ENCODE measurements around the gene RCCD1.
A peak's percentile ranks its signal among the peaks of the same experiment; 100 is the strongest.

Gene RCCD1

GRCh38 chr15:90987561-90988141 is 33.0 kb downstream of the RCCD1 start:
- Histone ChIP-seq H3K4me1 (ENCODE audit: control insufficient read depth, insufficient read depth, low read length, poor library complexity, severe bottlenecking) (no peaks in the 10 kb centered on the region), H3K27me3 (replicated peaks; ENCODE audit: control insufficient read depth, insufficient read depth, low read length, poor library complexity, severe bottlenecking) (no peaks in the 10 kb centered on the region), H3K36me3 (ENCODE audit: control insufficient read depth, insufficient read depth, low read length) (no peaks in the 10 kb centered on the region), H3K4me3 (ENCODE audit: insufficient read depth, low read depth, low read length, poor library complexity, severe bottlenecking) (no peak overlapping the region), H3K27ac (ENCODE audit: insufficient read depth, low read length, poor library complexity, severe bottlenecking) (no peak overlapping the region), H3K9me3 (ENCODE audit: control insufficient read depth, low read length) (no peaks in the 10 kb centered on the region)
- DNase-seq: no peak

GRCh38 chr15:90988296-90988695 is 33.6 kb downstream of the RCCD1 start:
- Histone ChIP-seq H3K27ac (ENCODE audit: insufficient read depth, low read length, poor library complexity, severe bottlenecking) (no peak overlapping the region), H3K4me3 (ENCODE audit: insufficient read depth, low read depth, low read length, poor library complexity, severe bottlenecking) (no peak overlapping the region), H3K4me1 (ENCODE audit: control insufficient read depth, insufficient read depth, low read length, poor library complexity, severe bottlenecking) (no peaks in the 10 kb centered on the region), H3K36me3 (ENCODE audit: control insufficient read depth, insufficient read depth, low read length) (no peaks in the 10 kb centered on the region), H3K27me3 (replicated peaks; ENCODE audit: control insufficient read depth, insufficient read depth, low read length, poor library complexity, severe bottlenecking) (no peaks in the 10 kb centered on the region), H3K9me3 (ENCODE audit: control insufficient read depth, low read length) (no peaks in the 10 kb centered on the region)
- DNase-seq: no peak

GRCh38 chr15:90989040-90989768 is 34.5 kb downstream of the RCCD1 start:
- no peak for DNase-seq
- Histone ChIP-seq H3K4me1 (ENCODE audit: control insufficient read depth, insufficient read depth, low read length, poor library complexity, severe bottlenecking) (peaks cover 4% of the 10 kb centered on the region), H3K27me3 (replicated peaks; ENCODE audit: control insufficient read depth, insufficient read depth, low read length, poor library complexity, severe bottlenecking) (no peaks in the 10 kb centered on the region), H3K9me3 (ENCODE audit: control insufficient read depth, low read length) (no peaks in the 10 kb centered on the region), H3K4me3 (ENCODE audit: insufficient read depth, low read depth, low read length, poor library complexity, severe bottlenecking) (no peak overlapping the region), H3K36me3 (ENCODE audit: control insufficient read depth, insufficient read depth, low read length) (no peaks in the 10 kb centered on the region), H3K27ac (ENCODE audit: insufficient read depth, low read length, poor library complexity, severe bottlenecking) (no peak overlapping the region)

- Histone ChIP-seq H3K27ac (ENCODE audit: insufficient read depth, low read length, poor library complexity, severe bottlenecking) (no peak overlapping the region), H3K9me3 (ENCODE audit: control insufficient read depth, low read length) (no peaks in the 10 kb centered on the region), H3K4me3 (ENCODE audit: insufficient read depth, low read depth, low read length, poor library complexity, severe bottlenecking) (no peak overlapping the region)
Measured at GRCh38 chr15:90990446-90990845, 35.8 kb downstream of the RCCD1 start.

GRCh38 chr15:90991587-90992285 is 37.1 kb downstream of the RCCD1 start:
- Histone ChIP-seq H3K4me1 (ENCODE audit: control insufficient read depth, insufficient read depth, low read length, poor library complexity, severe bottlenecking) (peaks cover 4% of the 10 kb centered on the region), H3K4me3 (ENCODE audit: insufficient read depth, low read depth, low read length, poor library complexity, severe bottlenecking) (no peak overlapping the region), H3K9me3 (ENCODE audit: control insufficient read depth, low read length) (no peaks in the 10 kb centered on the region), H3K36me3 (ENCODE audit: control insufficient read depth, insufficient read depth, low read length) (no peaks in the 10 kb centered on the region), H3K27ac (ENCODE audit: insufficient read depth, low read length, poor library complexity, severe bottlenecking) (no peak overlapping the region), H3K27me3 (replicated peaks; ENCODE audit: control insufficient read depth, insufficient read depth, low read length, poor library complexity, severe bottlenecking) (no peaks in the 10 kb centered on the region)
- no peak for DNase-seq

More at GRCh38 chr15:90990446-90990845, 35.8 kb downstream of the RCCD1 start:
- H3K4me1 ChIP-seq (ENCODE audit: control insufficient read depth, insufficient read depth, low read length, poor library complexity, severe bottlenecking): peaks cover 4% of the 10 kb centered on the region
- no peaks in the 10 kb centered on the region for H3K36me3 ChIP-seq (ENCODE audit: control insufficient read depth, insufficient read depth, low read length)
- DNase-seq: no peak
- no peaks in the 10 kb centered on the region for H3K27me3 ChIP-seq (replicated peaks; ENCODE audit: control insufficient read depth, insufficient read depth, low read length, poor library complexity, severe bottlenecking)

GRCh38 chr15:90994059-90994416 is 39.4 kb downstream of the RCCD1 start:
- H3K36me3 ChIP-seq (ENCODE audit: control insufficient read depth, insufficient read depth, low read length): peaks cover 17% of the 10 kb centered on the region
- H3K4me3 ChIP-seq (ENCODE audit: insufficient read depth, low read depth, low read length, poor library complexity, severe bottlenecking): peak overlapping the region; percentile 97
- DNase-seq: no peak
- H3K4me1 ChIP-seq (ENCODE audit: control insufficient read depth, insufficient read depth, low read length, poor library complexity, severe bottlenecking): peaks cover 4% of the 10 kb centered on the region
- peak overlapping the region; percentile 76 for H3K27ac ChIP-seq (ENCODE audit: insufficient read depth, low read length, poor library complexity, severe bottlenecking)
- no peaks in the 10 kb centered on the region for H3K9me3 ChIP-seq (ENCODE audit: control insufficient read depth, low read length)
- no peaks in the 10 kb centered on the region for H3K27me3 ChIP-seq (replicated peaks; ENCODE audit: control insufficient read depth, insufficient read depth, low read length, poor library complexity, severe bottlenecking)

- no peaks in the 10 kb centered on the region for H3K9me3 ChIP-seq (ENCODE audit: control insufficient read depth, low read length)
- H3K4me1 ChIP-seq (ENCODE audit: control insufficient read depth, insufficient read depth, low read length, poor library complexity, severe bottlenecking): peaks cover 4% of the 10 kb centered on the region
- H3K4me3 ChIP-seq (ENCODE audit: insufficient read depth, low read depth, low read length, poor library complexity, severe bottlenecking): peak within 1 kb of the TSS; percentile 97
- peak; percentile 97 for DNase-seq
- peaks cover 23% of the 10 kb centered on the region for H3K36me3 ChIP-seq (ENCODE audit: control insufficient read depth, insufficient read depth, low read length)
- H3K27ac ChIP-seq (ENCODE audit: insufficient read depth, low read length, poor library complexity, severe bottlenecking): peak within 1 kb of the TSS; percentile 76
- no peaks in the 10 kb centered on the region for H3K27me3 ChIP-seq (replicated peaks; ENCODE audit: control insufficient read depth, insufficient read depth, low read length, poor library complexity, severe bottlenecking)
Measured at GRCh38 chr15:90994417-90995311, 40.0 kb downstream of the RCCD1 start, which contains the start of gene PRC1. PRC1 (minus strand) TSS chr15:90994535; CDS start chr15:90994417, 118 bp downstream.

- H3K36me3 ChIP-seq (ENCODE audit: control insufficient read depth, insufficient read depth, low read length): peaks cover 47% of the 10 kb centered on the region
- H3K9me3 ChIP-seq (ENCODE audit: control insufficient read depth, low read length): no peaks in the 10 kb centered on the region
- DNase-seq: no peak
- H3K4me1 ChIP-seq (ENCODE audit: control insufficient read depth, insufficient read depth, low read length, poor library complexity, severe bottlenecking): no peaks in the 10 kb centered on the region
- no peak overlapping the region for H3K27ac ChIP-seq (ENCODE audit: insufficient read depth, low read length, poor library complexity, severe bottlenecking)
- no peak overlapping the region for H3K4me3 ChIP-seq (ENCODE audit: insufficient read depth, low read depth, low read length, poor library complexity, severe bottlenecking)
- H3K27me3 ChIP-seq (replicated peaks; ENCODE audit: control insufficient read depth, insufficient read depth, low read length, poor library complexity, severe bottlenecking): no peaks in the 10 kb centered on the region
Measured at GRCh38 chr15:90998737-90999136, 44.1 kb downstream of the RCCD1 start.

- peaks cover 71% of the 10 kb centered on the region for H3K36me3 ChIP-seq (ENCODE audit: control insufficient read depth, insufficient read depth, low read length)
- H3K27me3 ChIP-seq (replicated peaks; ENCODE audit: control insufficient read depth, insufficient read depth, low read length, poor library complexity, severe bottlenecking): no peaks in the 10 kb centered on the region
- H3K4me3 ChIP-seq (ENCODE audit: insufficient read depth, low read depth, low read length, poor library complexity, severe bottlenecking): no peak overlapping the region
- no peaks in the 10 kb centered on the region for H3K4me1 ChIP-seq (ENCODE audit: control insufficient read depth, insufficient read depth, low read length, poor library complexity, severe bottlenecking)
- no peak overlapping the region for H3K27ac ChIP-seq (ENCODE audit: insufficient read depth, low read length, poor library complexity, severe bottlenecking)
- no peaks in the 10 kb centered on the region for H3K9me3 ChIP-seq (ENCODE audit: control insufficient read depth, low read length)
- DNase-seq: no peak
Measured at GRCh38 chr15:91001209-91001608, 46.5 kb downstream of the RCCD1 start.
